NCI-H2029 treated with DMSO at 0.1 percent for 48 hours (cell line): ENCODE results near the gene TNFRSF17.
A peak's percentile ranks its signal among the peaks of the same experiment; 100 is the strongest.

Source experiments
- DNase-seq: peaks from one replicate; lab custom pipeline; 2025; lab: John Stamatoyannopoulos, UW

The TNFRSF17 gene

DNA sequence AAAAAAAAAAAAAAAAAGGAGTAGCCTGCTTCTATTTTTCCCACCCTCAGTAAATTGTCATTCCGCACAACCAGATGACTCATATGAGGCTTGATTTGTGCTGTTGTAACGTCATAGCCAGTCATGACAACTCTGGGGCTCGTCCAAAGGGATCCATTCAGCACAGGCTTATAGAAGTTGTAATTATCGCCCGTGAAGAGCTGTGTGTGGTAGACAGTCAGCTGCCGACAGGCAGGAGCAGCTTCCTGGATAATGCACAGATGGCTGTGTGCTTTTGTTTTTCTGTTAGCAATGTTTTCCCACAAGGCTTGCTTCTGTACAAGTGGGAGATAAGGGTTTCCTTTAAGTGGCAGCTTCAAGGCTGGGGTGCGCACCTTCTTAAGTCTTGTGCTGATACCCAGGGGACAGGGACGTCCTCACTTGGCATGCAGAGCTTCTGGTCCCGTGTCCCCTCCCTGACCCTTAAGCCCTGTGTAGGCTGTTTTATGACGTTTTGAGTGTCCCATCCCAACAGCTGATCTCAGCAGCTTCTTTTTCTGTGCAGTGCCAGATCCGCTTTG, 37.5 kb downstream of the TNFRSF17 start:
- DNase-seq: peak; percentile 55

- DNase-seq: no peak
Observed at GRCh38 chr16:12006637-12007036, 41.6 kb downstream of the TNFRSF17 start.

DNA sequence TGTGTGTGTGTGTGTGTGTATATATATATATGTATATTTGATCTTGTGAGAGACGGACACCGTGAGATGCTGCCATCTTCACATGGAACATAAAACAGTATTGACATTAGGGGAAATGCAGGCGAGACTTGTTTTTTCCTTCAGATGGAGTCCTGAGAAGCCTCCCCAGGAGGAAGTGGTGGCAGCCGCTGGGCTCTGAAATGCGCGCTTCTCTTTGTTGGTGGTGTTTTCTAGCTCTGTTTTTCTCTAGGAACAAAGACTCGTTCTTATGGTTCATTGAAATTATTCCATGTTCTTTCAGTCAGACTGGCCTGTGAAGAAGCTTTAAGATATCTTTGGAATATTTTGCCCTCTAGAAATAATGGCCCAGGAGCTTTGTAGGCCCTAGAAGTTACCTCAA, 44.5 kb downstream of the TNFRSF17 start:
- no peak for DNase-seq

GRCh38 chr16:12009922-12010321, 44.9 kb downstream of the TNFRSF17 start:
- DNase-seq: no peak

- DNase-seq: no peak
Observed at GRCh38 chr16:12010388-12011251, 45.6 kb downstream of the TNFRSF17 start.

GRCh38 chr16:12011565-12011964, 46.6 kb downstream of the TNFRSF17 start:
- DNase-seq: no peak

DNA sequence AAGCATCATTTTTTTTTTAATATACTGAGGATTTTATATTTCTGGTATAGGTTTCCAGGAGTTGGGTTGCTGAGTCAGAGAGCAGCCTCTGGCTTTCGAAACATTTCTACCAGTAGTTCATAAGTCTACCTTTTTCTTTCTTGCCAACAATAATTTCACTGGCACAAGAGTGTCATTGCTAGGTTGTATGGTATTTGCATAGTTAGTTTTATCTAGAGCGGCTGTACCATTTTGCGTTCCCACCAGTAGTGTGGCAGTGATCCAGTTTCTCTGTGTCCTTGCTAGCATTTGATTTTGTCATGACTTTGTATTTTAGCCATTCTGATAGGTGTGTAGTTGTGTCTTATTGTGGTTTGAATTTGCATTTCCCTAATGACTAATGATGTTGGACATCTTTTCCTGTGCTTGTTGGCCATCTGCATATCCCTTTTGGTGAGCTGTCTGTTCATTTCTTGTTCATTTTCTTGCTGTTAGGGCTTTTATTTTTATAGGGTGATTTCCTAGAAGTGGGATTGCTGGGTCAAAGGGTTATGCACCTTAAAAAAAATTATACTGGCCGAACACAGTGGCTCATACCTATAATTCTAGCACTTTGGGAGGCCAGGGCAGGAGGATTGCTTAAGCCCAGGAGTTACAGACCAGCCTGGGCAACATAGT, 51.4 kb downstream of the TNFRSF17 start:
- no peak for DNase-seq

- no peak for DNase-seq
Observed at GRCh38 chr16:12017558-12017957, 52.5 kb downstream of the TNFRSF17 start.
